Tibial nerve (tissue), 4 donors: ENCODE results near the gene CAP2. TPM values are rescaled to one million over a fixed set of nuclear protein-coding genes. Genes with fewer than 3 reads are reported as not detected.
"Not testable (repeated sequence)": the region's sequence is repeated elsewhere in the genome, so short reads cannot be mapped to it uniquely, and the experiment has no call there.

ENCODE experiments used
- DNase-seq, 2 donors: peaks; one replicate each; pipeline ENCODE4 v3.0.0-alpha.2; 2019; ENCODE audit warnings: low spot score in 2 of 2
- H3K27ac ChIP-seq, 4 donors: fragments of 200-600 bp; sonication (generic) in 3 of 4; one replicate each; pipeline ENCODE4 v1.5.1; 2017 to 2019; ENCODE audit warnings: mild to moderate bottlenecking in 1 of 4
- H3K27me3 ChIP-seq, 2 donors: fragments of 200-600 bp; sonication (generic) in 1 of 2; one replicate each; pipeline versions ENCODE4 v1.5.1 to v1.6.0; 2017 to 2019
- H3K36me3 ChIP-seq, 3 donors: fragments of 200-600 bp; sonication (generic); one replicate each; pipeline ENCODE4 v1.5.1; 2018 to 2019
- H3K4me1 ChIP-seq, 4 donors: fragments of 200-600 bp; sonication (generic) in 3 of 4; one replicate each; pipeline ENCODE4 v1.5.1; 2017 to 2019
- H3K4me3 ChIP-seq, 4 donors: fragments of 200-600 bp; sonication (generic) in 3 of 4; one replicate each; pipeline ENCODE4 v1.5.1; 2017 to 2019; ENCODE audit warnings: mild to moderate bottlenecking in 1 of 4, moderate library complexity in 1 of 4
- H3K9me3 ChIP-seq, 4 donors: fragments of 200-600 bp; sonication (generic) in 3 of 4; one replicate each; pipeline ENCODE4 v1.5.1; 2017 to 2019
- CTCF ChIP-seq, 5 experiments: fragments of 200-600 bp in 3 of 5; fragments of 450-650 bp in 2 of 5; sonication (generic) in 3 of 5; IDR thresholded peaks; one replicate each; pipeline ENCODE4 v1.5.1; 2016 to 2019; ENCODE audit warnings: antibody characterized with exemption in 5 of 5, mild to moderate bottlenecking in 3 of 5, moderate library complexity in 2 of 5
- EP300 ChIP-seq, 2 donors: sonication (generic); formaldehyde crosslinking; IDR thresholded peaks; one replicate each; pipeline ENCODE4 v1.6.1; 2017; ENCODE audit warnings: antibody characterized with exemption in 2 of 2, mild to moderate bottlenecking in 1 of 2
- POLR2A ChIP-seq, 2 donors: fragments of 450-650 bp; IDR thresholded peaks; one replicate each; pipeline ENCODE4 v1.6.1; 2017; ENCODE audit warnings: antibody characterized with exemption in 2 of 2, mild to moderate bottlenecking in 2 of 2, moderate library complexity in 2 of 2
- WGBS, 2 donors: methylation state at CpG; one replicate each; pipeline ENCODE4 v1.1.5; 2018; 5-methylcytosine and 5-hydroxymethylcytosine counted together
- total RNA-seq, 4 donors: library from RNA; depleted of rRNA; stranded (reverse); fragments of >200 nt; gene quantifications; one replicate each; pipeline ENCODE4 v1.1.0, GENCODE V29; 2016

The CAP2 gene
- total RNA-seq, 4 donors from 2014 or later = 4.2 to 11.8 (median 4.8) TPM

- no peaks in the 10 kb centered on the region for H3K4me1 ChIP-seq
- DNase-seq = no peak
- H3K36me3 ChIP-seq = no peaks in the 10 kb centered on the region
- WGBS, 2 donors = 67 to 70% methylated on average over 3 of the region's 3 CpGs
- no peaks in the 10 kb centered on the region for H3K9me3 ChIP-seq
- H3K27ac ChIP-seq = no peak overlapping the region
- TF ChIP-seq EP300 (IDR thresholded peaks at IDR 0.05) = no peak
- no peak for TF ChIP-seq CTCF (IDR thresholded peaks at IDR 0.05)
- no peak for TF ChIP-seq POLR2A (IDR thresholded peaks at IDR 0.05)
- H3K4me3 ChIP-seq = no peak overlapping the region
- no peaks in the 10 kb centered on the region for H3K27me3 ChIP-seq
These were observed 137.0 kb downstream of the CAP2 start for GRCh38 chr6:17530321-17530835.

- TF ChIP-seq EP300 (IDR thresholded peaks at IDR 0.05) = no peak
- TF ChIP-seq POLR2A (IDR thresholded peaks at IDR 0.05) = no peak
- TF ChIP-seq CTCF (IDR thresholded peaks at IDR 0.05) = no peak
- WGBS, 2 donors = 48% methylated on average over 2 of the region's 2 CpGs
- no peak for DNase-seq
These were observed 143.2 kb downstream of the CAP2 start for GRCh38 chr6:17536586-17536985.

GRCh38 chr6:17542243-17542642, 148.8 kb downstream of the CAP2 start:
- peaks cover 0 to 9% (median 0%) of the 10 kb centered on the region in 3 donors for H3K36me3 ChIP-seq
- H3K4me3 ChIP-seq = no peak overlapping the region
- 81 to 86% methylated on average over 3 of the region's 3 CpGs for WGBS, 2 donors
- no peaks in the 10 kb centered on the region for H3K9me3 ChIP-seq
- no peak for TF ChIP-seq CTCF (IDR thresholded peaks at IDR 0.05)
- no peak for TF ChIP-seq EP300 (IDR thresholded peaks at IDR 0.05)
- no peak for TF ChIP-seq POLR2A (IDR thresholded peaks at IDR 0.05)
- no peaks in the 10 kb centered on the region for H3K4me1 ChIP-seq
- no peak overlapping the region for H3K27ac ChIP-seq
- no peak for DNase-seq
- H3K27me3 ChIP-seq = no peaks in the 10 kb centered on the region

More at GRCh38 chr6:17536586-17536985, 143.2 kb downstream of the CAP2 start:
- no peak overlapping the region for H3K27ac ChIP-seq
- no peaks in the 10 kb centered on the region for H3K9me3 ChIP-seq
- no peaks in the 10 kb centered on the region for H3K4me1 ChIP-seq
- peaks cover 0 to 4% (median 0%) of the 10 kb centered on the region in 3 donors for H3K36me3 ChIP-seq
- H3K4me3 ChIP-seq = no peak overlapping the region
- no peaks in the 10 kb centered on the region for H3K27me3 ChIP-seq

GRCh38 chr6:17545681-17546080, 152.3 kb downstream of the CAP2 start:
- not testable (repeated sequence) for H3K4me1 ChIP-seq, H3K36me3 ChIP-seq
- WGBS, 2 donors = 95 to 98% methylated on average over 4 of the region's 4 CpGs

GRCh38 chr6:17551383-17551958, 158.1 kb downstream of the CAP2 start:
- no peak for TF ChIP-seq EP300 (IDR thresholded peaks at IDR 0.05)
- no peak for TF ChIP-seq CTCF (IDR thresholded peaks at IDR 0.05)
- no peak for TF ChIP-seq POLR2A (IDR thresholded peaks at IDR 0.05)
- Histone ChIP-seq H3K36me3 (no peaks in the 10 kb centered on the region), H3K27ac (no peak overlapping the region), H3K4me1 (no peaks in the 10 kb centered on the region), H3K9me3 (no peaks in the 10 kb centered on the region), H3K27me3 (no peaks in the 10 kb centered on the region), H3K4me3 (no peak overlapping the region)
- WGBS, 2 donors = 91 to 97% methylated on average over 9 of the region's 9 CpGs
- DNase-seq = no peak

More at GRCh38 chr6:17545681-17546080, 152.3 kb downstream of the CAP2 start:
- not testable (repeated sequence) for H3K4me3 ChIP-seq, H3K27me3 ChIP-seq, H3K27ac ChIP-seq, DNase-seq, H3K9me3 ChIP-seq
